Naive B cell (primary cell): Measurements from ENCODE around the gene C11orf86. TPM values are rescaled to one million over a fixed set of nuclear protein-coding genes. Genes with fewer than 3 reads are reported as not detected.
"Not testable (repeated sequence)": the region's sequence is repeated elsewhere in the genome, so short reads cannot be mapped to it uniquely, and the experiment has no call there.

Experiments
- ATAC-seq, 2 donors: fragments of 150-1000 bp; cut with Tn5 transposase; 2 replicates each; pipeline ENCODE4 v1.10.0; 2021; ENCODE audit warnings: low read depth in 2 of 2, mild to moderate bottlenecking in 2 of 2, moderate library complexity in 2 of 2
- DNase-seq: peaks from one replicate; pipeline ENCODE4 v3.0.0; 2022
- H3K27ac Mint-ChIP-seq, 6 donors: one replicate each; pipeline ENCODE4 v1.8.0; 2020 to 2022; ENCODE audit warnings: mild to moderate bottlenecking in 6 of 6, mixed read lengths in 6 of 6, moderate library complexity in 5 of 6, inconsistent platforms in 2 of 6
- H3K27me3 Mint-ChIP-seq, 3 donors: one replicate each; pipeline ENCODE4 v1.8.0; 2021 to 2022; ENCODE audit warnings: mixed read lengths in 3 of 3, mild to moderate bottlenecking in 1 of 3
- H3K36me3 Mint-ChIP-seq, 2 donors: one replicate each; pipeline ENCODE4 v1.8.0; 2020 to 2022; ENCODE audit warnings: mixed read lengths in 2 of 2, inconsistent platforms in 1 of 2, mild to moderate bottlenecking in 1 of 2
- H3K4me1 Mint-ChIP-seq, 3 donors: one replicate each; pipeline ENCODE4 v1.8.0; 2020 to 2022; ENCODE audit warnings: mixed read lengths in 3 of 3, inconsistent platforms in 1 of 3, mild to moderate bottlenecking in 1 of 3, moderate library complexity in 1 of 3
- H3K4me3 Mint-ChIP-seq, 8 donors: one replicate each; pipeline ENCODE4 v1.8.0; 2020 to 2022; ENCODE audit warnings: mild to moderate bottlenecking in 8 of 8, mixed read lengths in 8 of 8, moderate library complexity in 8 of 8, inconsistent platforms in 2 of 8
- H3K9me3 Mint-ChIP-seq, 7 donors: one replicate each; pipeline ENCODE4 v1.8.0; 2020 to 2022; ENCODE audit warnings: mixed read lengths in 7 of 7, mild to moderate bottlenecking in 5 of 7, inconsistent platforms in 2 of 7, moderate library complexity in 1 of 7
- polyA plus RNA-seq, 6 donors: library from polyadenylated mRNA; unstranded; fragments of 300-500 nt; fragmentation: Illumina TruSeq; gene quantifications; one replicate each; pipeline ENCODE4 v1.2.3, GENCODE V29; 2021; ENCODE audit warnings: low read depth in 6 of 6

Gene C11orf86
- polyA plus RNA-seq, 6 donors from 2014 or later, result not detected

DNA sequence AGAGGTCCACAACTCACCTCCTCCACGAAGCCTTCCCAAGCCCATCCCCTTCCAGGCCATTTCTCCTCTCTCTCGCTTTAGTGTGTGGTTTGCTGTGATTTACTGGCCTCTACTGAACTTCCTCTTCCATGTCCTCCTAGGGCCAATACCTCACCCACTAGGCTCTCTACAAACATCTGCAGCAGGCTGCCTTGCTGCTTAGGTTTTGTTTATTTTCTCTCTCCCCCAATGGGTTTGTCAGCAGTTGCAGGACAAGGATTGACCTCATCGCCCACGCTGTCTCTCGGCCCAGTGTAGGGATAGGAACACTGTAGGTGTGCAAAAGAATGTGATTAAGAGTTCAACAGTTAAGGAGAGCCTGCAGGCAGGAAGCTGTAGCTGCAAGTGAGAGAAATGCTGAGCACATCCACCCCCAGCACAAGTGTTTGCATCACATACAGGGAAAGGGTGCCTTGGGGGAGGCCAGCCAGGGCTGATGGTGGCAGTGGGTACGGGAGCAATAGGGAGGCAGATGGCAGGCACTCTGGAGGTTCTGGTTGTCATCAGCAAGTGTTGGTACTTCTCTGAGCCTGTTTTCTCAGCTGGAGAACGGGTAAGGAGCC, 18.3 kb upstream of the C11orf86 start:
- no peaks in the 10 kb centered on the region for H3K36me3 Mint-ChIP-seq
- H3K4me1 Mint-ChIP-seq, result peaks cover 16 to 27% (median 26%) of the 10 kb centered on the region in 3 donors
- H3K27ac Mint-ChIP-seq, result peak overlapping the region in 4 of 6 donors; percentile 4 to 65 (median 22)
- no peaks in the 10 kb centered on the region for H3K9me3 Mint-ChIP-seq
- peak overlapping the region; percentile 64 to 97 (median 80) for H3K4me3 Mint-ChIP-seq
- ATAC-seq, result no peak
- H3K27me3 Mint-ChIP-seq, result no peaks in the 10 kb centered on the region
- no peak for DNase-seq

- ATAC-seq, result peak; percentile 20 to 27
- H3K27ac Mint-ChIP-seq, result peak overlapping the region in 1 of 6 donors; percentile 33
Measured at GRCh38 chr11:66957971-66958231, 17.2 kb upstream of the C11orf86 start.

DNA sequence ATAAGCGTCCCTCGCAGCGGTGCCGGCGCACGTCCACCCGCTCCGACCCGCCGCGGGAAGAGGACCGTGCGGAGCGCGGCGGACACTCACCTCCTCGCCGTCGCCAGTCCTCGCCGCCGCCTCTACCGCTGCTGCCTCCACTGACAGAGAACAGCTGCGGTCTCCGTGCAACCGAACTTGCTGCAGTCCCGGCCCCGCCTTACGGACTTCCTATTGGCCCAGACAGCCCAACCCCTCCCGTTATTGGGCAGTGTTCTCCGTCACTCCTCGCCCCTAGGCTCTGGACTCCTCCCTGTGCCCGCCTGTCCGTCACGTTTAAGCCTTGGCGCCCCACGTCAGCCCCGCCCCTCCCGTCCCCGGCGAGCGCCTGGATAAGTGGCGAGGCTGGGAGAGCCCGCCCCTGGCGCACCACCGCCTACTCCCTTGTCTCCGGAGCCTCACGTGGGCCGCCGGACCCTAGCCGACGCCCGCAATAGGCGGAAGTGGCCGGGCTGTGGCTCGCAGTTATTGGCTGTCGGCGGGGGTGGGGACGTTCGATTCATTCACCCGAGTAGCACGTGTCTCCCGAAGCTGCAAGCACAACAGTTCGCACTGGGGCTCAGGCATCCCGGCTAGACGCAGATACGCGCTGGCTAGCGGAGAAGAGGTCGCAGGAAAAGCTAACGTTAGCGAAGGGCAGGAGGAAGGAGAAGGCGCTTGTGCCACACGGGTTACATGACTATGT, 16.7 kb upstream of the C11orf86 start, which contains the start of gene PC:
PC (minus strand) TSS at position 152 of the 724 bp plus-strand sequence. CDS start 86,224 bp downstream, outside the sequence.
- Mint-ChIP-seq H3K4me3 (peak within 1 kb of the TSS; percentile 64 to 97 (median 92)), H3K9me3 (no peaks in the 10 kb centered on the region), H3K27me3 (no peaks in the 10 kb centered on the region), H3K36me3 (no peaks in the 10 kb centered on the region), H3K4me1 (peaks cover 16 to 27% (median 26%) of the 10 kb centered on the region in 3 donors), H3K27ac (peak within 1 kb of the TSS; percentile 33 to 93 (median 82))
- ATAC-seq, result peak; percentile 96 to 97
- peak; percentile 95 for DNase-seq

More at GRCh38 chr11:66957971-66958231, 17.2 kb upstream of the C11orf86 start:
- peak overlapping the region; percentile 64 to 97 (median 92) for H3K4me3 Mint-ChIP-seq
- H3K27me3 Mint-ChIP-seq, result no peaks in the 10 kb centered on the region
- H3K36me3 Mint-ChIP-seq, result no peaks in the 10 kb centered on the region
- no peaks in the 10 kb centered on the region for H3K9me3 Mint-ChIP-seq
- H3K4me1 Mint-ChIP-seq, result peaks cover 16 to 27% (median 26%) of the 10 kb centered on the region in 3 donors
- no peak for DNase-seq

GRCh38 chr11:66958956-66959274, 16.2 kb upstream of the C11orf86 start:
- peak overlapping the region; percentile 33 to 93 (median 82) for H3K27ac Mint-ChIP-seq
- no peaks in the 10 kb centered on the region for H3K36me3 Mint-ChIP-seq
- no peak for DNase-seq
- H3K9me3 Mint-ChIP-seq, result no peaks in the 10 kb centered on the region
- ATAC-seq, result no peak
- no peaks in the 10 kb centered on the region for H3K27me3 Mint-ChIP-seq
- H3K4me1 Mint-ChIP-seq, result peaks cover 16 to 27% (median 26%) of the 10 kb centered on the region in 3 donors
- peak overlapping the region; percentile 64 to 97 (median 92) for H3K4me3 Mint-ChIP-seq

GRCh38 chr11:66961691-66962213, 13.4 kb upstream of the C11orf86 start:
- H3K4me3 Mint-ChIP-seq, H3K9me3 Mint-ChIP-seq, H3K36me3 Mint-ChIP-seq, DNase-seq, ATAC-seq: not testable (repeated sequence)
- peaks cover 12 to 26% (median 23%) of the 10 kb centered on the region in 3 donors for H3K4me1 Mint-ChIP-seq
- H3K27ac Mint-ChIP-seq, result peak overlapping the region in 1 of 6 donors; percentile 61
- peaks cover 0 to 18% (median 16%) of the 10 kb centered on the region in 3 donors for H3K27me3 Mint-ChIP-seq

DNA sequence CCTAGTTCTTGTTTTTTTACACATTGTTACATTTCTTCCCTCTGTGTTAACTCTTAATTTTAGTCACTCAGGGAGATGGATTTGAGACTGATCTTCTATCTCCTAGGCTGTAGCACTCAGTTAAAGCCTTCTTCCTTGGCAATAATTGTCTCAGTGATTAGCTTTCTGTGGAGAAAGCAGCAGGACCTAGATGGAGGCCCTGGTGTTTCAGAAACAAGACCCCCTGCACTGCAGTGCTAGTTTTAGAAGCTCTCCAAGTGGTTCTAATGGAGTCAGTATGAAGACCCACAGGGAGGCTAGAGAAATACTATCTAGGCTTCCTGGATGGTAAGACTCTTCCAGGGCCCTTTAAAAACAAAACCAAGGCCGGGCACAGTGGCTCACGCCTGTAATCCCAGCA, 12.9 kb upstream of the C11orf86 start:
- Mint-ChIP-seq H3K36me3 (no peaks in the 10 kb centered on the region), H3K27ac (no peak overlapping the region), H3K4me1 (peaks cover 8 to 21% (median 18%) of the 10 kb centered on the region in 3 donors), H3K27me3 (peaks cover 0 to 19% (median 16%) of the 10 kb centered on the region in 3 donors), H3K9me3 (no peaks in the 10 kb centered on the region), H3K4me3 (no peak overlapping the region)
- ATAC-seq (no peak), DNase-seq (no peak)

- no peak overlapping the region for H3K4me3 Mint-ChIP-seq
- no peak overlapping the region for H3K27ac Mint-ChIP-seq
Measured at GRCh38 chr11:66962801-66963200, 12.3 kb upstream of the C11orf86 start.

GRCh38 chr11:66964495-66964894, 10.6 kb upstream of the C11orf86 start:
- Mint-ChIP-seq H3K4me3 (no peak overlapping the region), H3K27ac (no peak overlapping the region), H3K27me3 (peaks cover 7 to 27% (median 21%) of the 10 kb centered on the region in 3 donors), H3K9me3 (no peaks in the 10 kb centered on the region), H3K36me3 (no peaks in the 10 kb centered on the region), H3K4me1 (peaks cover 0 to 7% (median 7%) of the 10 kb centered on the region in 3 donors)
- no peak for DNase-seq
- no peak for ATAC-seq

More at GRCh38 chr11:66962801-66963200, 12.3 kb upstream of the C11orf86 start:
- DNase-seq (no peak), ATAC-seq (no peak)
- H3K9me3 Mint-ChIP-seq, result no peaks in the 10 kb centered on the region
- no peaks in the 10 kb centered on the region for H3K36me3 Mint-ChIP-seq
- H3K27me3 Mint-ChIP-seq, result peaks cover 4 to 24% (median 19%) of the 10 kb centered on the region in 3 donors
- peaks cover 8 to 16% (median 14%) of the 10 kb centered on the region in 3 donors for H3K4me1 Mint-ChIP-seq

DNA sequence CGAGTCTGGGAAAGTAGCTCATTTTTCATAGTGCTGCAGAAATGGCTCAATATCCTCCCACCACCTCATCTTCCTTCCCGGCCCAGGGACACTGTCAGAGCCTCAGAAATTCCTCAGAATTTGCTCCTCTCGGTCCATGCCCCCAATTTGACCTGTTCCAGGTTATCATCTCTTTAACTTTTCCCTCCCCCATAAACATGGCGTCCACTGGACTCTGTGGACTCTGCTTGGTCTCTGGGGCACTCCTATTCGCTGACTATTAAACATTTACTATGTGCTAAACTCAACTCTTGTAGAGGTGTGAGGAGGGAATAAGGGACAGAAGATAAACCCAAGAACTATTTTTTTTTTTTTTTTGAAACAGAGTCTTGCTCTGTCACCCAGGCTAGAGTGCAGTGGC, 8.8 kb upstream of the C11orf86 start:
- ATAC-seq, result no peak
- Mint-ChIP-seq H3K36me3 (peaks cover 0 to 6% of the 10 kb centered on the region in 2 donors), H3K9me3 (peaks cover 0 to 7% (median 0%) of the 10 kb centered on the region in 7 donors), H3K27me3 (peaks cover 12 to 42% (median 30%) of the 10 kb centered on the region in 3 donors), H3K4me3 (no peak overlapping the region), H3K4me1 (peaks cover 0 to 7% (median 5%) of the 10 kb centered on the region in 3 donors), H3K27ac (no peak overlapping the region)
- no peak for DNase-seq

GRCh38 chr11:66967670-66968425, 7.3 kb upstream of the C11orf86 start:
- ATAC-seq (no peak), DNase-seq (no peak)
- H3K4me3 Mint-ChIP-seq, result no peak overlapping the region
- peaks cover 0 to 7% (median 0%) of the 10 kb centered on the region in 7 donors for H3K9me3 Mint-ChIP-seq
- H3K36me3 Mint-ChIP-seq, result peaks cover 0 to 6% of the 10 kb centered on the region in 2 donors
- peaks cover 15 to 52% (median 32%) of the 10 kb centered on the region in 3 donors for H3K27me3 Mint-ChIP-seq
- peaks cover 0 to 7% (median 3%) of the 10 kb centered on the region in 3 donors for H3K4me1 Mint-ChIP-seq
- no peak overlapping the region for H3K27ac Mint-ChIP-seq

DNA sequence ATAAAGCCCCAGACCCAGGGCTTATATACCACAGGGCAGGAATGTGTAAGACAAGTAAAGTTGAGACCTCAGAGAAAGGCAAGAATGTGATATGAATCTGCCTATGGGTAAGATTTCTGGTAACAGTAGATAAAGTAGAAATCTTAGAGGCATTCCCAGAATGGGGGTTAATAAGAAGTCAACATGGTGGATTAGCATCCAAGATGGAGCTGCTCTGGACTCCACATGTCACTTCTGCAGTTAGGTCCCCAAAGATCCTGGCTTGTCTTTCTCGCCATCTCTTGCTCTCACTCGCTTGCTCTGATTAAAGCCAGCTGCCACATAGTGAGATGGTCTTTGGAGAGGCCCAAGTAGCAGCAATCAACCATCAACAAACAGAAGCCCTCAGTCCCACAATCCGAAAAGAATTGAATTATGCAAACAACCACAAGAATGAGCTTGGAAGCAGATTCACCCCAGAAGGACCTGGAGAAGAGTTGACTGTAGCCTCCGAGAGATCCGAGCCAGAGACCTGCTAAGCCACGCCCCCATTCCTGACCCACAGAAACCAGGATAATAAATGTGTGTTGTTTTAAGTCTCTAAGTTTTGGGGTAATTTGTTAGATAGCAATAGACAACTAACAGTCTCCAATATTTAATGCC, 5.4 kb upstream of the C11orf86 start:
- peaks cover 0 to 7% (median 0%) of the 10 kb centered on the region in 7 donors for H3K9me3 Mint-ChIP-seq
- no peak for ATAC-seq
- H3K27me3 Mint-ChIP-seq, result peaks cover 19 to 65% (median 38%) of the 10 kb centered on the region in 3 donors
- no peak for DNase-seq
- H3K4me1 Mint-ChIP-seq, result peaks cover 0 to 7% (median 2%) of the 10 kb centered on the region in 3 donors
- H3K36me3 Mint-ChIP-seq, result peaks cover 0 to 6% of the 10 kb centered on the region in 2 donors
- no peak overlapping the region for H3K4me3 Mint-ChIP-seq
- no peak overlapping the region for H3K27ac Mint-ChIP-seq

- Mint-ChIP-seq H3K36me3 (peaks cover 0 to 6% of the 10 kb centered on the region in 2 donors), H3K4me3 (peak overlapping the region in 1 of 8 donors; percentile 29), H3K27ac (peak overlapping the region in 1 of 6 donors; percentile 85), H3K27me3 (peaks cover 19 to 60% (median 33%) of the 10 kb centered on the region in 3 donors), H3K9me3 (peaks cover 0 to 7% (median 0%) of the 10 kb centered on the region in 7 donors), H3K4me1 (peaks cover 0 to 7% (median 0%) of the 10 kb centered on the region in 3 donors)
- no peak for ATAC-seq
- DNase-seq, result no peak
Measured at GRCh38 chr11:66970371-66970806, 4.7 kb upstream of the C11orf86 start.
